HepG2 (cell line): ENCODE results near the gene B3GAT3. TPM values are rescaled to one million over a fixed set of nuclear protein-coding genes. Genes with fewer than 3 reads are reported as not detected.
A peak's percentile ranks its signal among the peaks of the same experiment; 100 is the strongest.

ENCODE experiments used
- ARID2 ChIP-seq: sonication (generic); formaldehyde crosslinking; IDR thresholded peaks from 2 replicates; pipeline ENCODE4 v1.8.1; 2022; ENCODE audit warnings: mild to moderate bottlenecking, missing genetic modification reagents, borderline replicate concordance
- ATAD3A ChIP-seq: sonication (generic); formaldehyde crosslinking; IDR thresholded peaks from 2 replicates; pipeline ENCODE4 v1.4.0; 2020; ENCODE audit warnings: missing genetic modification reagents
- CBFB ChIP-seq: sonication (generic); formaldehyde crosslinking; IDR thresholded peaks from 2 replicates; pipeline ENCODE4 v1.4.0; 2020; ENCODE audit warnings: missing genetic modification reagents
- CHD4 ChIP-seq: fragments of 200-600 bp; sonication (generic); IDR thresholded peaks from 2 replicates; pipeline ENCODE4 v1.7.0; 2017; ENCODE audit warnings: mild to moderate bottlenecking, low read length, borderline replicate concordance
- DMAP1 ChIP-seq: IDR thresholded peaks from 2 replicates; pipeline ENCODE4 v1.6.1; 2016
- FOXK2 ChIP-seq: fragments of 450-650 bp; IDR thresholded peaks from 2 replicates; pipeline ENCODE4 v1.6.1; 2016
- HOXA3 ChIP-seq: sonication (generic); formaldehyde crosslinking; IDR thresholded peaks from 2 replicates; pipeline ENCODE4 v1.5.0; 2020; ENCODE audit warnings: missing genetic modification reagents
- MAZ ChIP-seq, 2 experiments: sonication (generic) in 1 of 2; formaldehyde crosslinking in 1 of 2; IDR thresholded peaks; 2 replicates each; pipeline versions ENCODE4 v1.5.0 to v1.6.1; 2012 to 2020; ENCODE audit warnings: low read depth in 2 of 2, mild to moderate bottlenecking in 2 of 2, borderline replicate concordance in 1 of 2, improper control_type of control experiment in 1 of 2, low read length in 1 of 2, missing genetic modification reagents in 1 of 2, moderate library complexity in 1 of 2
- PITX1 ChIP-seq: sonication (generic); formaldehyde crosslinking; IDR thresholded peaks from 2 replicates; pipeline ENCODE4 v1.5.1; 2020; ENCODE audit warnings: mild to moderate bottlenecking, missing genetic modification reagents
- PRPF4 ChIP-seq: fragments of 200-400 bp; formaldehyde crosslinking; IDR thresholded peaks from 2 replicates; pipeline ENCODE4 v1.6.1; 2016; ENCODE audit warnings: low read length, low read depth; ENCODE audit not compliant: poor library complexity, severe bottlenecking
- RELA ChIP-seq: sonication (generic); formaldehyde crosslinking; IDR thresholded peaks from 2 replicates; pipeline ENCODE4 v1.4.0; 2020; ENCODE audit warnings: missing genetic modification reagents
- RXRB ChIP-seq: IDR thresholded peaks from 2 replicates; pipeline ENCODE4 v1.6.1; 2016; ENCODE audit warnings: borderline replicate concordance, missing genetic modification reagents, missing compliant biosample characterization
- SMAD1 ChIP-seq: sonication (generic); formaldehyde crosslinking; IDR thresholded peaks from 2 replicates; pipeline ENCODE4 v1.4.0; 2020; ENCODE audit warnings: missing genetic modification reagents, low read depth, mild to moderate bottlenecking, borderline replicate concordance
- SMC3 ChIP-seq: IDR thresholded peaks from 2 replicates; pipeline ENCODE4 v1.6.1; 2011; ENCODE audit warnings: low read length, improper control_type of control experiment
- ZBTB20 ChIP-seq: sonication (generic); formaldehyde crosslinking; IDR thresholded peaks from 2 replicates; pipeline ENCODE4 v1.8.1; 2023; ENCODE audit warnings: missing genetic modification reagents, low read depth, mild to moderate bottlenecking, borderline replicate concordance
- ZFP37 ChIP-seq: sonication (generic); formaldehyde crosslinking; IDR thresholded peaks from 2 replicates; pipeline ENCODE4 v1.4.0; 2020; ENCODE audit warnings: missing genetic modification reagents, borderline replicate concordance
- ZFX ChIP-seq: sonication (generic); formaldehyde crosslinking; IDR thresholded peaks from 2 replicates; pipeline ENCODE4 v1.4.0; 2020; ENCODE audit warnings: mild to moderate bottlenecking, low read depth, missing genetic modification reagents, moderate library complexity
- ZNF180 ChIP-seq: sonication (generic); formaldehyde crosslinking; IDR thresholded peaks from 2 replicates; pipeline ENCODE4 v1.4.0; 2020; ENCODE audit warnings: low read depth, missing genetic modification reagents, borderline replicate concordance
- ZNF260 ChIP-seq: sonication (generic); formaldehyde crosslinking; IDR thresholded peaks from 2 replicates; pipeline ENCODE4 v1.4.0; 2020; ENCODE audit warnings: missing genetic modification reagents, low read depth, mild to moderate bottlenecking, borderline replicate concordance
- ZNF3 ChIP-seq: IDR thresholded peaks from 2 replicates; pipeline ENCODE4 v1.7.0; 2017; ENCODE audit warnings: inconsistent platforms
- ZNF30 ChIP-seq: sonication (generic); formaldehyde crosslinking; IDR thresholded peaks from 2 replicates; pipeline ENCODE4 v1.5.0; 2020; ENCODE audit warnings: mild to moderate bottlenecking, missing genetic modification reagents
- ZNF672 ChIP-seq: sonication (generic); formaldehyde crosslinking; IDR thresholded peaks from 2 replicates; pipeline ENCODE4 v1.8.1; 2022; ENCODE audit warnings: missing genetic modification reagents
- polyA plus RNA-seq, 8 experiments: library from polyadenylated mRNA; depleted of rRNA in 3 of 8; stranded (reverse) in 7 of 8; unstranded in 1 of 8; fragments of >200 nt; fragmentation: Illumina TruSeq in 4 of 8; extraction: Trizol in 4 of 8; gene quantifications; 2 replicates each; pipeline versions ENCODE4 v1.2.1 to v1.2.3, GENCODE V29; 2011 to 2016; ENCODE audit warnings: low read depth in 4 of 8, missing spikeins in 1 of 8, mixed read lengths in 1 of 8; ENCODE audit not compliant: insufficient read depth in 1 of 8
- total RNA-seq, 5 experiments: library from RNA; depleted of rRNA; stranded (reverse); fragments of >200 nt; fragmentation: Illumina TruSeq; extraction: Trizol; gene quantifications; 2 replicates each; pipeline ENCODE4 v1.2.3, GENCODE V29; 2016; ENCODE audit warnings: low read depth in 1 of 5
- TF ChIP-seq, protein P1 (sequence below): sonication (generic); formaldehyde crosslinking; IDR thresholded peaks from 2 replicates; pipeline ENCODE4 v1.5.0; 2020; ENCODE audit warnings: mild to moderate bottlenecking, missing genetic modification reagents
- TF ChIP-seq, protein P2 (sequence below): sonication (generic); formaldehyde crosslinking; IDR thresholded peaks from 2 replicates; pipeline ENCODE4 v1.4.0; 2020; ENCODE audit warnings: missing genetic modification reagents, mild to moderate bottlenecking, borderline replicate concordance
- TF ChIP-seq, protein P3 (sequence below): sonication (generic); formaldehyde crosslinking; IDR thresholded peaks from 2 replicates; pipeline ENCODE4 v1.4.0; 2020; ENCODE audit warnings: missing genetic modification reagents

The B3GAT3 gene
- total and polyA plus RNA-seq, 2 of the 13 experiments (the other 11 are each of a cell fraction or from before 2014, with no cell fraction given) = 21.3 to 26.1 TPM

DNA sequence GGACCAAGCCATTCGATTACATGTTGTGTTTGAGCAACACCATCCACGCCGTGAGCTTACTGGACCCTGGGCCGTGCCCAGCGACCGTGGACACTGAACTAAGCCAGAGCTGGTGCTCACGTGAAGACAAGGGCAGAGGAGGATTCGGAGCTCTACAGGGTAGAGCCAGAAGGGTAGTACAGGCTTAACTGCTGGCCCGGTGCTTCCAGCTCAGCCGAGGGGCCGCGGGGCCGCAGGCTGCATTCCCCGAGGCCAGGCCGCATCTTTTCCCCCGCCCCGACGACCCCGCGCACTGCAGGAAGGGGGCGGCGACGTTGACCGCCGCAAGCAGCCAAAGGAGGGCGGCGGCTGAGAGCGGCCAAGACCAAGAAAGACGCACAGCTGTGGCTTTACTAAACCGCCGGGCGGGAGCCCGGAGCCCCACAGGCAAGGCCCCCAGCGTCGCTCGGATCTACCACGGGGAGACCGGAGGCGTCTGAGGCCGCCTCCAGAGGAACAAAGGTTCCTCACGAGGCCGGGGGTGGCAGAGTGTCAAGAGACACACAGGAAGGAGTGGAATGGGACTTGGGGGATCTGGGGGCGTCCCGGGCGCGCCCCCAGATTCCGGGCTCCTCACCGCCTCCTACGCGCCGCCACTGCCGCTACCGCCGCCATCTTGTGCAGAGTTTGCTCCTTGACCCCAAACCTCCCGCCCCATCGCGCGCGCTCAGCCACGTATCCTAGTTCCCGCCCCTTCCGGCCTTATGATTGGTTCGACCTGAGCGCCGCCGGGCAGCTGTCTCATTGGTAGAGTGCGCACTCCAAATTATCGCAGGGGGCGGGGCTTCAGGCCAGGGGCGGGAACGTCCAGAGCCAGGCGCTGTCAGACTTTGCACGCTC, 24.4 kb upstream of the B3GAT3 start, which contains the start of gene GANAB (continued):
- TF ChIP-seq, protein P1, sequence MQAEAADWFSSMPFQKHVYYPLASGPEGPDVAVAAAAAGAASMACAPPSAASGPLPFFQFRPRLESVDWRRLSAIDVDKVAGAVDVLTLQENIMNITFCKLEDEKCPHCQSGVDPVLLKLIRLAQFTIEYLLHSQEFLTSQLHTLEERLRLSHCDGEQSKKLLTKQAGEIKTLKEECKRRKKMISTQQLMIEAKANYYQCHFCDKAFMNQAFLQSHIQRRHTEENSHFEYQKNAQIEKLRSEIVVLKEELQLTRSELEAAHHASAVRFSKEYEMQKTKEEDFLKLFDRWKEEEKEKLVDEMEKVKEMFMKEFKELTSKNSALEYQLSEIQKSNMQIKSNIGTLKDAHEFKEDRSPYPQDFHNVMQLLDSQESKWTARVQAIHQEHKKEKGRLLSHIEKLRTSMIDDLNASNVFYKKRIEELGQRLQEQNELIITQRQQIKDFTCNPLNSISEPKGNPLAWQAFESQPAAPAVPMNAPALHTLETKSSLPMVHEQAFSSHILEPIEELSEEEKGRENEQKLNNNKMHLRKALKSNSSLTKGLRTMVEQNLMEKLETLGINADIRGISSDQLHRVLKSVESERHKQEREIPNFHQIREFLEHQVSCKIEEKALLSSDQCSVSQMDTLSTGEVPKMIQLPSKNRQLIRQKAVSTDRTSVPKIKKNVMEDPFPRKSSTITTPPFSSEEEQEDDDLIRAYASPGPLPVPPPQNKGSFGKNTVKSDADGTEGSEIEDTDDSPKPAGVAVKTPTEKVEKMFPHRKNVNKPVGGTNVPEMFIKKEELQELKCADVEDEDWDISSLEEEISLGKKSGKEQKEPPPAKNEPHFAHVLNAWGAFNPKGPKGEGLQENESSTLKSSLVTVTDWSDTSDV (CRISPR knock-in tag) = no peak
- no peak for TF ChIP-seq ZNF672 (CRISPR knock-in tag)
- no peak for TF ChIP-seq FOXK2
- no peak for TF ChIP-seq SMC3
- TF ChIP-seq ZNF260 (CRISPR knock-in tag) = no peak
- no peak for TF ChIP-seq PRPF4
- TF ChIP-seq PITX1 = 0 out of 2 replicates have a peak, but pooled peaks have one; percentile 48
- TF ChIP-seq ZFX (CRISPR knock-in tag) = peak; percentile 96
- no peak for TF ChIP-seq ZFP37
- TF ChIP-seq, protein P2, sequence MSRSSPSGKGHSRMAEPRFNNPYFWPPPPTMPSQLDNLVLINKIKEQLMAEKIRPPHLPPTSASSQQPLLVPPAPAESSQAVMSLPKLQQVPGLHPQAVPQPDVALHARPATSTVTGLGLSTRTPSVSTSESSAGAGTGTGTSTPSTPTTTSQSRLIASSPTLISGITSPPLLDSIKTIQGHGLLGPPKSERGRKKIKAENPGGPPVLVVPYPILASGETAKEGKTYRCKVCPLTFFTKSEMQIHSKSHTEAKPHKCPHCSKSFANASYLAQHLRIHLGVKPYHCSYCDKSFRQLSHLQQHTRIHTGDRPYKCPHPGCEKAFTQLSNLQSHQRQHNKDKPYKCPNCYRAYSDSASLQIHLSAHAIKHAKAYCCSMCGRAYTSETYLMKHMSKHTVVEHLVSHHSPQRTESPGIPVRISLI = no peak
- peak; percentile 73; the same call in 1 of the 2 replicates for TF ChIP-seq ZNF30 (CRISPR knock-in tag)
- TF ChIP-seq ZNF180 (CRISPR knock-in tag) = no peak
- TF ChIP-seq CHD4 = no peak
- TF ChIP-seq DMAP1 (CRISPR knock-in tag) = peak; percentile 90
- TF ChIP-seq RELA = no peak
- TF ChIP-seq ARID2 = no peak
- peak; percentile 74 for TF ChIP-seq HOXA3
- peak; percentile 17 for TF ChIP-seq RXRB (CRISPR knock-in tag)
- TF ChIP-seq MAZ (IDR thresholded peaks at IDR 0.05; ENCODE audit: borderline replicate concordance, low read depth, low read length) = no peak
- TF ChIP-seq MAZ (CRISPR knock-in tag; IDR thresholded peaks at IDR 0.05; ENCODE audit: low read depth) = no peak; the same call in 1 of the 2 replicates
- no peak for TF ChIP-seq ATAD3A (CRISPR knock-in tag)
- no peak for TF ChIP-seq CBFB (CRISPR knock-in tag)
- peak; percentile 23; the same call in 1 of the 2 replicates for TF ChIP-seq ZBTB20 (CRISPR knock-in tag)
- TF ChIP-seq ZNF3 (CRISPR knock-in tag) = no peak
- no peak; the same call in 1 of the 2 replicates for TF ChIP-seq SMAD1
- TF ChIP-seq, protein P3, sequence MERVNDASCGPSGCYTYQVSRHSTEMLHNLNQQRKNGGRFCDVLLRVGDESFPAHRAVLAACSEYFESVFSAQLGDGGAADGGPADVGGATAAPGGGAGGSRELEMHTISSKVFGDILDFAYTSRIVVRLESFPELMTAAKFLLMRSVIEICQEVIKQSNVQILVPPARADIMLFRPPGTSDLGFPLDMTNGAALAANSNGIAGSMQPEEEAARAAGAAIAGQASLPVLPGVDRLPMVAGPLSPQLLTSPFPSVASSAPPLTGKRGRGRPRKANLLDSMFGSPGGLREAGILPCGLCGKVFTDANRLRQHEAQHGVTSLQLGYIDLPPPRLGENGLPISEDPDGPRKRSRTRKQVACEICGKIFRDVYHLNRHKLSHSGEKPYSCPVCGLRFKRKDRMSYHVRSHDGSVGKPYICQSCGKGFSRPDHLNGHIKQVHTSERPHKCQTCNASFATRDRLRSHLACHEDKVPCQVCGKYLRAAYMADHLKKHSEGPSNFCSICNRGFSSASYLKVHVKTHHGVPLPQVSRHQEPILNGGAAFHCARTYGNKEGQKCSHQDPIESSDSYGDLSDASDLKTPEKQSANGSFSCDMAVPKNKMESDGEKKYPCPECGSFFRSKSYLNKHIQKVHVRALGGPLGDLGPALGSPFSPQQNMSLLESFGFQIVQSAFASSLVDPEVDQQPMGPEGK = no peak; the same call in 1 of the 2 replicates
